ENCODE data around the gene INPP5E. TPM values are rescaled to one million over a fixed set of nuclear protein-coding genes. Genes with fewer than 3 reads are reported as not detected.
A peak's percentile ranks its signal among the peaks of the same experiment; 100 is the strongest.

Gene INPP5E
- total RNA-seq, 2 experiments from 2014 or later: 20.2 to 21.3 TPM

DNA sequence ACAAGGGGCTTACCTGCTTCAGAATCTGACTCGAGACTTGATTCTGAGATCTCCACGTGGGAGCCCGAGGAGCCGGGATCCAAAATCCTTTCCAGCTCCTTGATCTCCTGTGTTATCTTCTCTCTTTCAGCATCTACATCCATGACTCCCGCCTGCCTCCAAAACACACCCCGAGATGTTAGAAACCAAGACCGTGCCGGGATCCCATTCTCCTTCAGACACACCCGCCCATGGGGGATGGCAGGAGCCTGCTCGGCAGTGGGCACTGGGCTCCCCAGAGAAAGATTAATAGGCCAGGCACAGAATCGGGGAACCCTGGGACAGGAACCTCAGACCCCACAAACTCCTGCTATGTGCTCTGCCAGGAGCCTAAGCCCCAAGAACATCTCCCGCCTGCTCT, 41.4 kb downstream of the INPP5E start:
- CTCF ChIA-PET (ENCODE audit: unreplicated experiment): no interaction called here

DNA sequence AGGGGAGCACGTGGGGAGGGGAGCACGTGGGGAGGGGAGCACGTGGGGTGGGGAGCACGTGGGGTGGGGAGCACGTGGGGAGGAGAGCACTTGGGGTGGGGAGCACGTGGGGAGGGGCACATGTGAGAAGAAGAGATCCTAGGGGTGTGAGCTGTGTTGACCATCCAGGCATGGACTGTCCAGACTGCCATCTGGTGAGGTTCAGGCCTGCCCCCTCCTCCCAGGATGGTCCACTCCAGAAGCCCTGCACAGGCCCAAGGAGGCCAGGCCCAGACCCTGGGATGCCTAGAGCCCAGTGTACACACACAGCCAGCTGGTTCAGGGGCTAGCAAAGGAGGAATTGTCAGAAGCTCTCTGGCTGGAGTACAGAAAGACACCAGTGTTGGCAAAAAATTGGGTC, 42.0 kb downstream of the INPP5E start:
- Histone ChIP-seq H3K4me2 (ENCODE audit: low read length) (no peak overlapping the region), H2AFZ (ENCODE audit: low read length) (no peak overlapping the region), H3K36me3 (ENCODE audit: insufficient read depth, low read length) (peaks cover 76% of the 10 kb centered on the region), H3K79me2 (ENCODE audit: insufficient read depth, low read depth, low read length) (peaks cover 23% of the 10 kb centered on the region), H4K20me1 (ENCODE audit: insufficient read depth, low read length) (peaks cover 10% of the 10 kb centered on the region; the same call in 1 of the 2 replicates), H3K9me3 (ENCODE audit: low read length) (no peaks in the 10 kb centered on the region), H3K4me3 (ENCODE audit: low read depth, low read length, poor library complexity, severe bottlenecking) (no peak overlapping the region), H3K4me1 (ENCODE audit: insufficient read depth, low read length, poor library complexity, severe bottlenecking) (peaks cover 9% of the 10 kb centered on the region), H3K27ac (ENCODE audit: low read depth, low read length, poor library complexity, severe bottlenecking) (no peak overlapping the region), H3K9me2 (ENCODE audit: insufficient read depth, low read length) (no peaks in the 10 kb centered on the region)
- no TSS peak for BruUV-seq (replicated peaks)
- DNase-seq (ENCODE audit: low spot score): no peak
- TF ChIP-seq EZH2phosphoT487 (IDR thresholded peaks at IDR 0.05; ENCODE audit: borderline replicate concordance, low read depth, low read length): no peak
- TF ChIP-seq, protein P1, sequence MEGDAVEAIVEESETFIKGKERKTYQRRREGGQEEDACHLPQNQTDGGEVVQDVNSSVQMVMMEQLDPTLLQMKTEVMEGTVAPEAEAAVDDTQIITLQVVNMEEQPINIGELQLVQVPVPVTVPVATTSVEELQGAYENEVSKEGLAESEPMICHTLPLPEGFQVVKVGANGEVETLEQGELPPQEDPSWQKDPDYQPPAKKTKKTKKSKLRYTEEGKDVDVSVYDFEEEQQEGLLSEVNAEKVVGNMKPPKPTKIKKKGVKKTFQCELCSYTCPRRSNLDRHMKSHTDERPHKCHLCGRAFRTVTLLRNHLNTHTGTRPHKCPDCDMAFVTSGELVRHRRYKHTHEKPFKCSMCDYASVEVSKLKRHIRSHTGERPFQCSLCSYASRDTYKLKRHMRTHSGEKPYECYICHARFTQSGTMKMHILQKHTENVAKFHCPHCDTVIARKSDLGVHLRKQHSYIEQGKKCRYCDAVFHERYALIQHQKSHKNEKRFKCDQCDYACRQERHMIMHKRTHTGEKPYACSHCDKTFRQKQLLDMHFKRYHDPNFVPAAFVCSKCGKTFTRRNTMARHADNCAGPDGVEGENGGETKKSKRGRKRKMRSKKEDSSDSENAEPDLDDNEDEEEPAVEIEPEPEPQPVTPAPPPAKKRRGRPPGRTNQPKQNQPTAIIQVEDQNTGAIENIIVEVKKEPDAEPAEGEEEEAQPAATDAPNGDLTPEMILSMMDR (conservative IDR thresholded peaks at IDR 0.05; ENCODE audit: low read length): no peak
- POLR2A ChIA-PET: interaction anchor here (0.7 kb wide), 1 partner anchor 8 kb away, joined by 3 read pairs; no protein-coding TSS in a partner anchor
- CTCF ChIA-PET (ENCODE audit: unreplicated experiment): no interaction called here
- intact Hi-C loops (cut with micrococcal nuclease; ENCODE audit: unreplicated experiment): no loop called here

More for the DNA sequence above, 41.4 kb downstream of the INPP5E start:
- H3K4me3 ChIP-seq (ENCODE audit: low read depth, low read length, poor library complexity, severe bottlenecking): peak overlapping the region; percentile 99
- H3K9me3 ChIP-seq (ENCODE audit: low read length): no peaks in the 10 kb centered on the region
- H3K27ac ChIP-seq (ENCODE audit: low read depth, low read length, poor library complexity, severe bottlenecking): no peak overlapping the region
- no TSS peak for BruUV-seq (replicated peaks)
- peaks cover 23% of the 10 kb centered on the region for H3K79me2 ChIP-seq (ENCODE audit: insufficient read depth, low read depth, low read length)
- intact Hi-C loops (cut with micrococcal nuclease; ENCODE audit: unreplicated experiment): no loop called here
- DNase-seq (ENCODE audit: low spot score): no peak
- POLR2A ChIA-PET: interaction anchor here (0.7 kb wide), 1 partner anchor 9 kb away, joined by 3 read pairs; no protein-coding TSS in a partner anchor
- H3K4me2 ChIP-seq (ENCODE audit: low read length): peak overlapping the region; percentile 71
- peaks cover 9% of the 10 kb centered on the region for H3K4me1 ChIP-seq (ENCODE audit: insufficient read depth, low read length, poor library complexity, severe bottlenecking)
- no peak for TF ChIP-seq EZH2phosphoT487 (IDR thresholded peaks at IDR 0.05; ENCODE audit: borderline replicate concordance, low read depth, low read length)
- TF ChIP-seq, protein P1 (conservative IDR thresholded peaks at IDR 0.05; ENCODE audit: low read length): no peak
- peaks cover 10% of the 10 kb centered on the region; the same call in 1 of the 2 replicates for H4K20me1 ChIP-seq (ENCODE audit: insufficient read depth, low read length)
- no peaks in the 10 kb centered on the region for H3K9me2 ChIP-seq (ENCODE audit: insufficient read depth, low read length)
- H2AFZ ChIP-seq (ENCODE audit: low read length): no peak overlapping the region
- peaks cover 73% of the 10 kb centered on the region for H3K36me3 ChIP-seq (ENCODE audit: insufficient read depth, low read length)

DNA sequence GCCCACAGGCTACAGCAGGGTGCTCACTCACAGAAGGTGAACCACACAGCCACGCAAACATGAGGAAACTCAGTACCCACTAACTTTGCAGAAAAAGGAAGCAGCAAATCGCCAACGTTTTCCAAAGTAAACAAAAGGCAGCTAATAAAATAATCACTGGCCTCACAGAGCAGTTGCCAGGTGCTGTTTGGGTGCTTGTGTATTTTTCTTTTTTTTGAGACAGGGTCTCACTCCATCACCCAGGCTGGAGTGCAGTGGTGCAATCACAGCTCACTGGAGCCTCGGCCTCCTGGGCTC, 43.5 kb downstream of the INPP5E start:
- H3K9me2 ChIP-seq (ENCODE audit: insufficient read depth, low read length): no peaks in the 10 kb centered on the region
- no TSS peak for BruUV-seq (replicated peaks)
- H3K36me3 ChIP-seq (ENCODE audit: insufficient read depth, low read length): peaks cover 76% of the 10 kb centered on the region
- no peak for DNase-seq (ENCODE audit: low spot score)
- H3K4me2 ChIP-seq (ENCODE audit: low read length): no peak overlapping the region
- H3K9me3 ChIP-seq (ENCODE audit: low read length): no peaks in the 10 kb centered on the region
- H3K27ac ChIP-seq (ENCODE audit: low read depth, low read length, poor library complexity, severe bottlenecking): no peak overlapping the region
- POLR2A ChIA-PET: interaction anchor here (0.6 kb wide), 1 partner anchor 307 kb away, joined by 3 read pairs; no protein-coding TSS in a partner anchor
- TF ChIP-seq, protein P1 (conservative IDR thresholded peaks at IDR 0.05; ENCODE audit: low read length): no peak
- TF ChIP-seq EZH2phosphoT487 (IDR thresholded peaks at IDR 0.05; ENCODE audit: borderline replicate concordance, low read depth, low read length): no peak
- intact Hi-C loops (cut with micrococcal nuclease; ENCODE audit: unreplicated experiment): no loop called here
- peaks cover 23% of the 10 kb centered on the region for H3K79me2 ChIP-seq (ENCODE audit: insufficient read depth, low read depth, low read length)
- H3K4me1 ChIP-seq (ENCODE audit: insufficient read depth, low read length, poor library complexity, severe bottlenecking): peaks cover 9% of the 10 kb centered on the region
- CTCF ChIA-PET (ENCODE audit: unreplicated experiment): no interaction called here
- peaks cover 10% of the 10 kb centered on the region; the same call in 1 of the 2 replicates for H4K20me1 ChIP-seq (ENCODE audit: insufficient read depth, low read length)
- no peak overlapping the region for H3K4me3 ChIP-seq (ENCODE audit: low read depth, low read length, poor library complexity, severe bottlenecking)
- no peak overlapping the region for H2AFZ ChIP-seq (ENCODE audit: low read length)

Measured in OCI-LY7 (cell line).